ENCODE data around the gene MALRD1. TPM values are rescaled to one million over a fixed set of nuclear protein-coding genes. Genes with fewer than 3 reads are reported as not detected.

Gene MALRD1
- total RNA-seq (2.0 TPM), polyA plus RNA-seq (ENCODE audit: insufficient read depth, low read depth, low replicate concordance) (2.4 TPM)
- long read RNA-seq, donor 1 = 0 reads
- long read RNA-seq, donor 2 = 0 reads
- long read RNA-seq, donor 3, partial matches to known transcripts = 0 of 5 reads
- long read RNA-seq, donor 3, other reads (novel, unspliced or antisense) = 5 of 5 reads
- long read RNA-seq, donor 4 = 0 reads
- long read RNA-seq, donor 5 = 0 reads
- long read RNA-seq, donor 6, partial matches to known transcripts = 0 of 1 reads
- long read RNA-seq, donor 6, other reads (novel, unspliced or antisense) = 0 of 1 reads
- long read RNA-seq, donor 7 = 0 reads
- long read RNA-seq, donor 8 = 0 reads
- long read RNA-seq, donor 9 = 0 reads
- long read RNA-seq, donor 10 = 0 reads

GRCh38 chr10:19048489-19048888 lies at the start of gene MALRD1:
MALRD1 (plus strand) TSS chr10:19048801; CDS start chr10:19048939, 138 bp downstream.
- no peak within 1 kb of the TSS for H3K4me3 ChIP-seq (ENCODE audit: low read length in 3 of 3)
- TF ChIP-seq CTCF (IDR thresholded peaks at IDR 0.05; ENCODE audit: borderline replicate concordance, extremely low read depth, insufficient read depth) = no peak
- H3K9ac ChIP-seq (ENCODE audit: low read length in 3 of 3) = no peak within 1 kb of the TSS
- no peaks in the 10 kb centered on the region for H3K9me3 ChIP-seq (ENCODE audit: control insufficient read depth in 2 of 3, insufficient read depth in 1 of 3, low read length in 3 of 3)
- H3K4me1 ChIP-seq (ENCODE audit: control insufficient read depth in 2 of 3, insufficient read depth in 2 of 3, low read depth in 1 of 3, low read length in 3 of 3) = no peaks in the 10 kb centered on the region
- no peak within 1 kb of the TSS for H3K27ac ChIP-seq (ENCODE audit: low read depth in 2 of 2, low read length in 2 of 2)
- DNase-seq = no peak
- no peak for FAIRE-seq
- no peaks in the 10 kb centered on the region for H3K27me3 ChIP-seq (ENCODE audit: control insufficient read depth, insufficient read depth, low read length)
- H3K36me3 ChIP-seq (ENCODE audit: control insufficient read depth in 2 of 3, insufficient read depth in 3 of 3, low read length in 3 of 3) = no peaks in the 10 kb centered on the region
- intact Hi-C loops (cut with DNase I) = no loop called here

DNA sequence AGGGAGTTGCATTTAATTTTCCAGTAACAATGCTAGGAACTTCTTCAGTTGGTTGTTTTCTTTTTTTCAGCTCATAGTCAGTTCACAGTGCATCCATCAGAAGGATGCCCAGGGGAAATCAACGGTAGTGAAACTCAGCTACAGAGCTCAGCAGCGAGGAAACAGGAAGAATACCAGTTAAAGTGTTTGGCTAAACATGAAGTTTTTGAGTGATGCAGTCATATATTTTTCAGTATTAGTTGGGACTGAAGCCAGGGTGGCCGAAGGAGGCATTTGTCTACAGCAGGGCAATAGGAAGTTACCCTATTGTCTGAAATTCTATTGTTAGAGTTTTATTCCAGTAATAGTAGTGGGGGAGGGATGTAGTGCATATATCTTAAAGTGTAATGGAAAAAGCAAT lies 45.3 kb upstream of the MALRD1 start:
- H3K4me1 ChIP-seq (ENCODE audit: control insufficient read depth in 2 of 3, insufficient read depth in 2 of 3, low read depth in 1 of 3, low read length in 3 of 3) = no peaks in the 10 kb centered on the region
- H3K4me3 ChIP-seq (ENCODE audit: low read length in 3 of 3) = no peak overlapping the region
- TF ChIP-seq CTCF (IDR thresholded peaks at IDR 0.05; ENCODE audit: borderline replicate concordance, extremely low read depth, insufficient read depth) = no peak
- intact Hi-C loops (cut with DNase I) = no loop called here
- FAIRE-seq (no peak), DNase-seq (peak in 2 of 5 donors; percentile 1 to 55)
- H3K27ac ChIP-seq (ENCODE audit: low read depth in 2 of 2, low read length in 2 of 2) = no peak overlapping the region
- no peaks in the 10 kb centered on the region for H3K9me3 ChIP-seq (ENCODE audit: control insufficient read depth in 2 of 3, insufficient read depth in 1 of 3, low read length in 3 of 3)
- H3K27me3 ChIP-seq (ENCODE audit: control insufficient read depth, insufficient read depth, low read length) = no peaks in the 10 kb centered on the region
- H3K9ac ChIP-seq (ENCODE audit: low read length in 3 of 3) = no peak overlapping the region
- no peaks in the 10 kb centered on the region for H3K36me3 ChIP-seq (ENCODE audit: control insufficient read depth in 2 of 3, insufficient read depth in 3 of 3, low read length in 3 of 3)

- H3K27ac ChIP-seq (ENCODE audit: low read depth in 2 of 2, low read length in 2 of 2) = no peak overlapping the region
- no peaks in the 10 kb centered on the region for H3K4me1 ChIP-seq (ENCODE audit: control insufficient read depth in 2 of 3, insufficient read depth in 2 of 3, low read depth in 1 of 3, low read length in 3 of 3)
- no peak overlapping the region for H3K9ac ChIP-seq (ENCODE audit: low read length in 3 of 3)
- intact Hi-C loops (cut with DNase I) = no loop called here
- H3K9me3 ChIP-seq (ENCODE audit: control insufficient read depth in 2 of 3, insufficient read depth in 1 of 3, low read length in 3 of 3) = peaks cover 0 to 2% (median 0%) of the 10 kb centered on the region in 3 donors
- H3K27me3 ChIP-seq (ENCODE audit: control insufficient read depth, insufficient read depth, low read length) = no peaks in the 10 kb centered on the region
- DNase-seq (no peak), FAIRE-seq (no peak)
- H3K4me3 ChIP-seq (ENCODE audit: low read length in 3 of 3) = no peak overlapping the region
- no peaks in the 10 kb centered on the region for H3K36me3 ChIP-seq (ENCODE audit: control insufficient read depth in 2 of 3, insufficient read depth in 3 of 3, low read length in 3 of 3)
- TF ChIP-seq CTCF (IDR thresholded peaks at IDR 0.05; ENCODE audit: borderline replicate concordance, extremely low read depth, insufficient read depth) = no peak
Measured at GRCh38 chr10:19012111-19012510, 36.5 kb upstream of the MALRD1 start.

Measured in kidney (tissue), 22 donors.